Measurements from ENCODE around the gene SLC23A2.

SLC23A2 gene

DNA sequence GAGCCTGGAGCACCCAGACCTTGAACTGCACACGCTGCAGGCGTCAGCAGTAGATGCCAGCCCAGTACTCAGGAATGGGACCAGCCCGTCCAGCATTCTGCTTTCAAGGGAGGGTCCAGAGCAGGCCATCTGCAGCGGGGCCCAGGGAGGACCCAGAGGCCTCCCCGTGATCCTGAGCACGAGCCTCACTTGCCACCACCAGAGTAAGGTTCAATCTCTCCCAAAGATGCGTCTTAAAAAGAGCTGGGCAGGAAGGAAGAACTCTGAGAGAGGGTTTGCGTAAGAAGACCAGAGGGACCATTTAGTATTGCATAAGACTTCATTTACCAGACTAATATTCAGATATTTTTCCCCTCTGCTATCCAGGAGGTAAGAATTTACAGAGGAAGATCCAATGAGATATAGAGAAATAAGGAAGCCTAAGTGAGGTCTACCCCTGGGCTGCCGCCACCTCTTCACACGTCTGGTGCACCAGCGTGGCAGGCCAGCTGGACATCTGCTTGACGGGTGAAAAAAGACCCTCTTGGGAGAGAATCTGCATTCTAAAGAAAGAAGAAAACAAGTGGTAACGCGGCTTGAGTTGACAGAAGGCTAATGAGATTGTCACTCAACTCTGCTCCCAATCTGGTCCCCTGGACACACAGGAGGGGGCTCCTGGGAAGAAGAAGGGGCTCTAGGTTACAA lies 172.3 kb downstream of the SLC23A2 start:
- FAIRE-seq: no peak
- no peak for TF ChIP-seq POLR2A (IDR thresholded peaks at IDR 0.05; ENCODE audit: low read depth, low read length)
- no peak for TF ChIP-seq TAF1 (IDR thresholded peaks at IDR 0.05; ENCODE audit: borderline replicate concordance, low read depth, low read length)
- no peak for TF ChIP-seq POLR2AphosphoS5 (IDR thresholded peaks at IDR 0.05; ENCODE audit: low read depth, low read length)
- no peak for DNase-seq (ENCODE audit: insufficient read length)

DNA sequence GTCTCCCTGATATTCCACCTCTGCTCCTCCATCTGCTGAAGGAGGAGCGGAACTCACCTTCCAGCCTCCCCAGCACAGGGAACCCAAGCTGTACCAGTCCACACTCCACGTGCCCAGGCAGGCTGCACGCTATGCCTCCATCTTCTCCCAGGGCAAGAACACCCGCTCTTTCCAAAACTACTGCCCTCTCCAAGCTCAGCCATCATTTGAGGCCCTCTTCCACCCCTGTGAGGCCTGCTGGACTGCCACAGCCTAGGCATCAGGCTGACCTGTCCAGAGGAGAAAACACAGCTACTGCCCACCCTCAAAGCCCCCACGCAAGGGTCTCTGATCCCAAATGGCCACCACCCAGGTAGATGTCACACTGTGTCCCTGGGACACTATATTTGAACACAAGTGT lies 179.7 kb downstream of the SLC23A2 start:
- TF ChIP-seq POLR2AphosphoS5 (IDR thresholded peaks at IDR 0.05; ENCODE audit: low read depth, low read length): no peak
- TF ChIP-seq POLR2A (IDR thresholded peaks at IDR 0.05; ENCODE audit: low read depth, low read length): 0 out of 2 replicates have a peak, but pooled peaks have one; percentile 18
- FAIRE-seq (peak; percentile 75), DNase-seq (ENCODE audit: insufficient read length) (no peak)

DNA sequence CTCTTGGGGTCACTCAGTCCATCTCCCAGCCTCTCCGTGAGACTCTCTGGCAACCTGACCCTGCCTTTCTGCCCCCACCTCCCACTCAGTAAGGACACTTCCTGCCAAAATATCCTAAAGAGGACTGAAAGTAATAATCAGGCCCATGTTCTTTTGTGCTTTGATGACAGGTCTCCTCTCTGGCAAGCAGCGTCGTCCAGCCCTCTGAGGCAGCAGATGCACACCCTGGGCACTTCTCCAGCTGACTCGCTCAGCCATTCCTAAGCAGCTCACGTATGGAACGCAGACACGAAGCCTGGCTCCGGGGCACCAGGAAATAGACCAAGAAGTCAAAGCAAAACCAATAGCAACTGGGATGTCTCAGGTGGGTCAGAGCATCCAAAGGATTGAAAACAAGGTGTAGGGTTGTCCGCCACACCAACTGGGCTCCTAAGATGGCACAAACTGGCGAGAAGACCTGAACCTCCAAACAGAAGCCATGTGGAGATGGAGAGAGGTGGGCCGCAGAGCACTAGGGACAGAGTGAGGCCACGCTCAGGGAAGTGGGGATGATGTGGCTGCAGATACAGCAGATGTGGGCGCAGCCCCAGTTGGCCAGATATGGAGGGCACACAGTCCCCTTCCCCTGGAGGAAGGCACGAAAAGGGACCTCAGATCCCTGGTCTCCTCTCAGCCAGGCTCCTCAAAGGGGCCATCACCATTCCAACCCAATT lies 180.3 kb downstream of the SLC23A2 start:
- DNase-seq (ENCODE audit: insufficient read length): no peak
- TF ChIP-seq POLR2A (IDR thresholded peaks at IDR 0.05; ENCODE audit: low read depth, low read length) (no peak; the same call in 1 of the 2 replicates), POLR2AphosphoS5 (IDR thresholded peaks at IDR 0.05; ENCODE audit: low read depth, low read length) (no peak), TAF1 (IDR thresholded peaks at IDR 0.05; ENCODE audit: borderline replicate concordance, low read depth, low read length) (no peak)
- FAIRE-seq: peak; percentile 70

DNA sequence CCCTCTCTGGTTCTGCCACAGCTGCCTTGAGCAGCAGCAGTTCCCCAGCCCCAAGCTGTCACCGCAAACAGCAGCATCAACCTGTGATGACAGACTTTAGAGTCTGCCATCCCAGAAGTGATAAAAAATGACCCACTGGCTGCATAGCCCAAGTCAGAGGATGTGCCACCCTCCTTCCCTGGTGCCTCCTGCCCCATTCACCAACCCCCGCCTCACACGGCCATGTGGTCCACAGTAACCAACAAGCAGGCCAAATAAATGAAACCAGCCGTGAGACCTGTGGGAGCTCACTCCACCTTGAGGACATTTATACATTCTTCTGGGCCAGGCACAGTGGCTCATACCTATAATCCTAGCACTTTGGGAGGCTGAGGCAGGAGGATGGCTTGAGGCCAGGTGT lies 181.4 kb downstream of the SLC23A2 start:
- DNase-seq (ENCODE audit: insufficient read length): no peak
- no peak for FAIRE-seq
- no peak for TF ChIP-seq POLR2A (IDR thresholded peaks at IDR 0.05; ENCODE audit: low read depth, low read length)
- TF ChIP-seq TAF1 (IDR thresholded peaks at IDR 0.05; ENCODE audit: borderline replicate concordance, low read depth, low read length): no peak
- no peak for TF ChIP-seq POLR2AphosphoS5 (IDR thresholded peaks at IDR 0.05; ENCODE audit: low read depth, low read length)

DNA sequence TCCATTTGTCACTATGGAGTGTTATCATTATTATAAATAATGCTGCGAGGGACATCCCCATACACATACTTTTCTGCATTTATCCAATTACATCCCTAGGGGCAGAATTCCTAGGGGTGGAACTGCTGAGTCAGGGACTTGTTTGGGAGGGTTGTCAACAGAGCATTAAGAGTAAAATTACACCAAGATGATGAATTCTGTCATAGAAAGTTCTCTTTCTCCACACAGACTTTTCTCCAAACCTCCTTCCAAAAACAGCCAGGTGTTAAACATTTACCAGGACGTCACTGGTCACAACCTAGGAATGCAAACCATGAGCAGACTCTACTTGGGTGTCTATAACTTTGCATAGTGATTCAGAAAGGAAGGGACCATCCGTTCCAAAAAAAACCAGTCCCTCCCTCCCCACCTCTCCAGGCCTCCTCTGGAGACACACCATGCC lies 184.1 kb downstream of the SLC23A2 start:
- TF ChIP-seq TAF1 (IDR thresholded peaks at IDR 0.05; ENCODE audit: borderline replicate concordance, low read depth, low read length) (no peak), POLR2A (IDR thresholded peaks at IDR 0.05; ENCODE audit: low read depth, low read length) (no peak), POLR2AphosphoS5 (IDR thresholded peaks at IDR 0.05; ENCODE audit: low read depth, low read length) (no peak)
- DNase-seq (ENCODE audit: insufficient read length) (no peak), FAIRE-seq (no peak)

DNA sequence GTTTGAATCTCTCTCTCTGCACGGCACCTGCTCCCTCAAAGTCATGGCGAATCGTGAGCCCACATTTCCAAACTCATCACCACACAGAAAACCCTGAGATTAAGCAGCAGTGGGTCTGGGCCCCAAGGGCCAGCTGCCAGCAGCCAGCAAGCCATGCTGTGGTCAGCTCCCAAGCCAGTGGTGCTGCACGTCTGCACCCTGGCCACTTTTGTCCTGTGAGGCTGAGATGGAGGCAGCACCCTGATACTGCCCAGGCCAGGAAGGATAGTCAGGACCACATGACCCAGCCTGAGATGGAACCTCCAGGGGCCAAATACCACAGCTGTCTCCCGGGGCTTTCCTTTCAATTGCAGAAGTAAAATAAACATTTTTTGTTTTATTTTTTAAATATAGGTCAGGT lies 185.7 kb downstream of the SLC23A2 start:
- DNase-seq (ENCODE audit: insufficient read length): no peak
- TF ChIP-seq TAF1 (IDR thresholded peaks at IDR 0.05; ENCODE audit: borderline replicate concordance, low read depth, low read length): no peak
- no peak for TF ChIP-seq POLR2AphosphoS5 (IDR thresholded peaks at IDR 0.05; ENCODE audit: low read depth, low read length)
- peak; percentile 4; the same call in 1 of the 2 replicates for TF ChIP-seq POLR2A (IDR thresholded peaks at IDR 0.05; ENCODE audit: low read depth, low read length)
- FAIRE-seq: no peak

DNA sequence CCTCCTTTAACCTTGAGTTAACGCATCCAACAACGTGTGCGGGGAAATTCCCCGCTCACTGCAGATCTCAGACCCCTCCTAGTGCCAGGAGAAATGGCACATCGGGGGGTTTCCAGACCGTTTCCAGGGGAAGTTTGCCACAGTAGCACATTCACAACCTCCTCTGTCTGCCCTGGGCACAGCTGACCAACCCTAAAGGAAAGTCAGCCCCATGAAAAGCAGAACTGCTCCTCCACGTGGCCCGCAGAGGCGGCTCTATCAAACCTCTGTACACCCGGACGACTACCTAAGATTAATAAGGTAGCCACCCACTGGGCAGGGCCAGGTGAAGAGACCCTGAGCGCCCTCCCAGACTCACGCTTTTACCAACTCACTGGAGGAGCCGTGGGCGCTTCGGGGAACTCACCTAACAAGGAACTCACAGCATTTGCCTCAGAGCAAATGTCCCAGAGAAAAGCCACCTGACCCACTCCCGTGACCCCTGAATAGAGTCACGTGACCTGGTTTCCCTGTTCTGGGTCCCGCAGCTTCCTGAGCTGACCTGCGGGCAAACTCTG lies 186.5 kb downstream of the SLC23A2 start:
- no peak for FAIRE-seq
- TF ChIP-seq POLR2AphosphoS5 (IDR thresholded peaks at IDR 0.05; ENCODE audit: low read depth, low read length): peak; percentile 63
- peak; percentile 43; the same call in 1 of the 2 replicates for TF ChIP-seq TAF1 (IDR thresholded peaks at IDR 0.05; ENCODE audit: borderline replicate concordance, low read depth, low read length)
- peak; percentile 32; the same call in 1 of the 2 replicates for TF ChIP-seq POLR2A (IDR thresholded peaks at IDR 0.05; ENCODE audit: low read depth, low read length)
- peak; percentile 52 for DNase-seq (ENCODE audit: insufficient read length)

DNA sequence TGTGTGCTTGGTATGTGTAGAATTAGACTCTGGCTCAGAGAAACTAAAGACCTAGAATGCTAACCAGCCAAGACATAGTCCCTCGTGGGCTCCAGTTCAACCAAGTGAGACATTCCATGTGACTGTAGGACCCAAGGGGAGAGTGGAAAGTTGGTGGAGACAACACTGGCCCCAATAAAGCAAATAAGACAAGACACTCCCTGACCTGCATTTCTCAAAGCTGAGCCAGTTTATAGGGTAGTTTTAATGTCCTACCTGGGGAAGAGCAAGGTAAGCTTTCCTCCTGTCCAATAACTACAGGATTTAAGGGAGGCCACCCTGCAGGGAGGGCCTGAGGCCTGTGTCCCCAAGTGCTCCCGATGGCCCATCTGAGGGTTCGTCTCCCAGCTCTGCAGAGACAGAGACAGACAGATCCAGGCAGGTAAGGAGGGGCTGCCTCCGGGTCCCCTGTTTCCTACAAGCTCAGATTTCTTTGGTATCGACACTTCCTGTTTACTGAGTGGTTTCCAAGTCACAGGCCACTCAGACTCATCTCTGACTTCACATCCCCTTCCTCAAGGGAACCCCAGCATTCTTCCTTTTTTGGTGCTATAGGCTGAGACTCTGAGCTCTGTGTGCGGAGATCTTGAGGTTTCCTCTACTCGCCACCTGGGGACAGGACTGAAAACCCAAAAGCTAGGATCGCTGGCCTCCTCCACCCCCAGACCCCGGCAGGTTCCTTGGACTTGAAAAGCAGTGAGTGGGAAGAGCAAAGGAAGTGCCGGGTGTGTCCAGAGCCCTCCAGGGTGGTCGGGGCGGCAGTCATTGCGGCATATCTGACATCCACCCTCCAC lies 187.2 kb downstream of the SLC23A2 start:
- DNase-seq (ENCODE audit: insufficient read length): peak; percentile 52
- TF ChIP-seq POLR2A (IDR thresholded peaks at IDR 0.05; ENCODE audit: low read depth, low read length) (peak; percentile 39; the same call in 1 of the 2 replicates), TAF1 (IDR thresholded peaks at IDR 0.05; ENCODE audit: borderline replicate concordance, low read depth, low read length) (no peak; the same call in none of the 2 replicates), POLR2AphosphoS5 (IDR thresholded peaks at IDR 0.05; ENCODE audit: low read depth, low read length) (peak; percentile 14)
- FAIRE-seq: peak; percentile 98

DNA sequence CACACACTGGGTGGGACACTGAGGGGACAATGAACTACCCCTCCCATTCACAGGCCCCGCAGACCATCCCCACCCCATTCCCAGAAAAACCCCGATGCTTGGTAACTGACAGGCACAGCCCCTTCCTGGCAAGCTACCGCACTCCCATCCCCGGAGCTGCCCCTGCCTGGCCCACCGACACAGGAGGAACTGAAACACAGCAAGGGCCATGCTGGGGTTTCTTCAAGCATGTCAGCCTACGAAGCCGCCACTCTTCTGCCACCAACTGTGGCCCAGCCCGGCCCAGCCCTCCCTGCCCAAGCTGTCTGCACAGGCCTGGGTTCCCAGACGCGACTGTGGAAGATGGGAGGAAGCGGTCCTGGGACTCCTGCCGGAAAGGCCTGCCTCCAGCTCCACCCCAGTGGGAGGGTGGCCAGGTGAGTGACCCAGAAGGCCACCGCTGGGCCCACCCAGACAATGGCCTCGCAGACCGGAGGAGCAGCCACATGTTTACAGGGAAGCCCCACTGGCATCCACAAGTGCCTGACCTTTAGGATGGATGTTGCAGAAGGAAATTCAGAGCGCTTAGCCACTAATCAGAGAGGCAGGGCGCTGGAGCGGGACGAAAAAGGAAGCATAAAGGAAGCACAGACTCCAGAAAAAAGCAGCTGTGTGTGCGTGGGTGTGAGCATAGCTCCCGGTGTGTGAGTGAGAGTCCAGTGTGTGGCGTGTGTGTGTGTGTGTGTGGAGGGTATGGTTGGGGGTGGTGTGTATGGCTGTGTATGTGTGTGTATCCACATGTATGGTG lies 188.0 kb downstream of the SLC23A2 start:
- FAIRE-seq (no peak), DNase-seq (ENCODE audit: insufficient read length) (peak; percentile 64)
- TF ChIP-seq TAF1 (IDR thresholded peaks at IDR 0.05; ENCODE audit: borderline replicate concordance, low read depth, low read length): peak; percentile 49; the same call in 1 of the 2 replicates
- peak; percentile 66 for TF ChIP-seq POLR2A (IDR thresholded peaks at IDR 0.05; ENCODE audit: low read depth, low read length)
- peak; percentile 89 for TF ChIP-seq POLR2AphosphoS5 (IDR thresholded peaks at IDR 0.05; ENCODE audit: low read depth, low read length)

DNA sequence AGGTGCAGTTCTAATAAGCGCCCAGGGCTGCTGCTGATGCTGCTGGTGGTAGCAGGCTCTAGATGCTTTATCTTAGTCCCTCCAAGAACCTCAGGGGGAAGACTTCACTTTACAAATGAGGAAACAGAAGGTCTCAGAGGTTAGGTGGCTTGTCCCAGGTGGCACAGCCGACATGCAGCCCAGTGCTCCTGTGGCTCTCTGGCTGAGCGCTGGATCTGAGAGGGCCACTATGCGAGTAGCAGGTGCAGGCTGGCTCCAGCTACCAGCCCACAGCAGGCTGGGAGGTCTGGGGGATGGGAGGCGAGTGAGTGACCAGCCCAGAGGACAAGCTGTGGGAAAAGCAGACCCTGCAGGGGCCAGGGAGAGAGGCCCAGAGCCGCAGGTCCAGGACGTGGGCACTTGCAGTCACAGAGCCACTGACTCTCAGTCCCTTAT lies 188.7 kb downstream of the SLC23A2 start:
- TF ChIP-seq POLR2A (IDR thresholded peaks at IDR 0.05; ENCODE audit: low read depth, low read length) (no peak), POLR2AphosphoS5 (IDR thresholded peaks at IDR 0.05; ENCODE audit: low read depth, low read length) (peak; percentile 5; the same call in 1 of the 2 replicates)
- DNase-seq (ENCODE audit: insufficient read length) (no peak), FAIRE-seq (no peak)

Data from GM12892 (cell line).